ENCODE measurements around the gene RBM26. TPM values are rescaled to one million over a fixed set of nuclear protein-coding genes. Genes with fewer than 3 reads are reported as not detected.

RBM26 gene
- total RNA-seq, 1 experiment from 2014 or later: 65.7 TPM

DNA sequence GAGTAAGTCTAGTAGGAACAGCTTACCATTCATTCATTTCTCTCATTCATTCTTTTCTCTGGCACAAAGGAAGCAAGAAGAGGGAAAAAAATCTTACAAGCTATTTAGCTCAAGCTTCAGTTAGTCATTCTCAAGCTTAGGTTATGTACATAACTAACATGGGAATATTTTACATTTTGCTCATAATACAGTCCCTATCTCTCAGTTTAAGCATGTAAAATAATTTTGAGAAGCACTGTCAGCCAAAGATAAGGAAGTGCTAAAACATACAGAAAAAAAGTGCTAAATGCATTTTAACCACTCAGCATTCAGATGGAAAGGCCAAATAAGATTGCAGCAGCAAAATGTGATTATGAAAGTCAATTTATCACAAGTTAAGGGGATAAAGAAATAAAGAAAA, 7.9 kb downstream of the RBM26 start:
- peaks cover 26% of the 10 kb centered on the region for H3K9me3 ChIP-seq (ENCODE audit: low read depth, low read length, poor library complexity, severe bottlenecking)

DNA sequence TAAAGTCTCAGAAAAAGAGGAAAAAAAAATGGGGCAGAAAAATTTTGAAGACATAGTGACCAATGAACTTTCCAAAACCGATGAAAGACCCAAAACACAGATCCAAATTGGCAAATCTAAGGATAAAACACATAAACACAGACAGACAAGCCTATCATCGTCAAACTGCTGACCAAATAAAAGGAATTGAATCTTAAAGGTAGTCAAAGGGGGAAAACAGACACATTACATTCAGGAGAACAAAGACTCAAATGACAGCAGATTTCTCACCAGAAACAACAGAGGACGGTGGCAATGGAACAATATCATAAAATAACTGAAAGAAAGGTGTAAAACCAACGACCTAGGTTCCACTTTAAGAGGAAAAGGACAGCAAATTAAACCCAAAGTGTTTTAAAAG, 10.2 kb downstream of the RBM26 start:
- CTCF ChIA-PET: no interaction called here

More for the DNA sequence above, 7.9 kb downstream of the RBM26 start:
- no peak for DNase-seq (ENCODE audit: low spot score)
- Histone ChIP-seq H3K4me3 (ENCODE audit: low read depth, low read length, poor library complexity, severe bottlenecking) (no peak overlapping the region), H3K4me1 (ENCODE audit: insufficient read depth, low read length, poor library complexity, severe bottlenecking) (peaks cover 13% of the 10 kb centered on the region), H3K27me3 (replicated peaks; ENCODE audit: insufficient read depth, low read depth, low read length, poor library complexity) (no peaks in the 10 kb centered on the region), H3K36me3 (ENCODE audit: insufficient read depth, low read length, poor library complexity, severe bottlenecking) (peaks cover 43% of the 10 kb centered on the region), H3K27ac (ENCODE audit: low read depth, low read length, poor library complexity, severe bottlenecking) (no peak overlapping the region)
- CTCF ChIA-PET: no interaction called here
- POLR2A ChIA-PET (ENCODE audit: low non-redundant PET): no interaction called here
- intact Hi-C loops (cut with micrococcal nuclease; ENCODE audit: unreplicated experiment): no loop called here
- no TSS peak for BruUV-seq (replicated peaks)
- no peak for TF ChIP-seq EZH2 (IDR thresholded peaks at IDR 0.05; ENCODE audit: borderline replicate concordance, low read depth, low read length, poor library complexity, severe bottlenecking)
- TF ChIP-seq, protein P1, sequence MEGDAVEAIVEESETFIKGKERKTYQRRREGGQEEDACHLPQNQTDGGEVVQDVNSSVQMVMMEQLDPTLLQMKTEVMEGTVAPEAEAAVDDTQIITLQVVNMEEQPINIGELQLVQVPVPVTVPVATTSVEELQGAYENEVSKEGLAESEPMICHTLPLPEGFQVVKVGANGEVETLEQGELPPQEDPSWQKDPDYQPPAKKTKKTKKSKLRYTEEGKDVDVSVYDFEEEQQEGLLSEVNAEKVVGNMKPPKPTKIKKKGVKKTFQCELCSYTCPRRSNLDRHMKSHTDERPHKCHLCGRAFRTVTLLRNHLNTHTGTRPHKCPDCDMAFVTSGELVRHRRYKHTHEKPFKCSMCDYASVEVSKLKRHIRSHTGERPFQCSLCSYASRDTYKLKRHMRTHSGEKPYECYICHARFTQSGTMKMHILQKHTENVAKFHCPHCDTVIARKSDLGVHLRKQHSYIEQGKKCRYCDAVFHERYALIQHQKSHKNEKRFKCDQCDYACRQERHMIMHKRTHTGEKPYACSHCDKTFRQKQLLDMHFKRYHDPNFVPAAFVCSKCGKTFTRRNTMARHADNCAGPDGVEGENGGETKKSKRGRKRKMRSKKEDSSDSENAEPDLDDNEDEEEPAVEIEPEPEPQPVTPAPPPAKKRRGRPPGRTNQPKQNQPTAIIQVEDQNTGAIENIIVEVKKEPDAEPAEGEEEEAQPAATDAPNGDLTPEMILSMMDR (conservative IDR thresholded peaks at IDR 0.05; ENCODE audit: low read depth, low read length): no peak

DNA sequence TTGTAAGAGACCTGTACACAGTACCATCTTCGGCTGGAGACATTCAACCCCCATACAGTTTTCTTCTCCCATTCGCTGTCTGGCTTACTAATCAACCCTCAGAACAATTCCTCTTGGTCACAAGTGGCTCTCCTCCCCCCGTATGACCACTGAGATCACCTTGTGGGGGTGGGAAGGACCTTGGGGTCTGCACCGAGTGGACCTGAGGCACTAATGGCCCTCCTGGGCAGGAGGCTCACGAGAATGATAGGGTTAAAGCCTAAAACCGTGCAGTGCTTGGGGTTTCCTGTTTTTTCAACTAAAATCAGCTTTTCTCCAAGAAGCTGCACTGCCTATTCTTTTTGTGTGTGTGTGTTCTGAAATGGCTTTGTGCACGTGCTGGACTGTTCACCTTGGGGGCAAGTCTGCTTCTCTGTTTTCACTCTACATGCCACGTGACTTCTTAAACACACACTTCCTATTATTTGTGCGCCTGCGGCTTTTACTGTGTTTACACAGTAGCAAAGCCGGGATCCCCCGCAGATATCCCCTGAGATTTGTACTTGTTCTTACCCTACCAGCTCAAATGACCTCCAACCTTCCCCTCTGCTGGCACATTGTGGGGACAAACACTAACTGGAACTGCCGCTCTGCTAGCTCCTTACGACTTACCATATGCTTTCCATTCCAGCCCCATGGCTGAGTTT, 12.3 kb downstream of the RBM26 start:
- BruUV-seq (replicated peaks): no TSS peak
- H3K27me3 ChIP-seq (replicated peaks; ENCODE audit: insufficient read depth, low read depth, low read length, poor library complexity): no peaks in the 10 kb centered on the region
- intact Hi-C loops (cut with micrococcal nuclease; ENCODE audit: unreplicated experiment): loop anchor here (5.0 kb wide), 1 partner anchor 416 kb away; no protein-coding TSS in a partner anchor
- peaks cover 33% of the 10 kb centered on the region for H3K36me3 ChIP-seq (ENCODE audit: insufficient read depth, low read length, poor library complexity, severe bottlenecking)
- no peak overlapping the region for H3K27ac ChIP-seq (ENCODE audit: low read depth, low read length, poor library complexity, severe bottlenecking)
- POLR2A ChIA-PET (ENCODE audit: low non-redundant PET): no interaction called here
- H3K4me1 ChIP-seq (ENCODE audit: insufficient read depth, low read length, poor library complexity, severe bottlenecking): peaks cover 9% of the 10 kb centered on the region
- peaks cover 26% of the 10 kb centered on the region for H3K9me3 ChIP-seq (ENCODE audit: low read depth, low read length, poor library complexity, severe bottlenecking)
- H3K4me3 ChIP-seq (ENCODE audit: low read depth, low read length, poor library complexity, severe bottlenecking): no peak overlapping the region
- DNase-seq (ENCODE audit: low spot score): no peak
- CTCF ChIA-PET: no interaction called here
- TF ChIP-seq, protein P1 (conservative IDR thresholded peaks at IDR 0.05; ENCODE audit: low read depth, low read length): no peak
- TF ChIP-seq EZH2 (IDR thresholded peaks at IDR 0.05; ENCODE audit: borderline replicate concordance, low read depth, low read length, poor library complexity, severe bottlenecking): no peak

More for the DNA sequence above, 10.2 kb downstream of the RBM26 start:
- H3K27ac ChIP-seq (ENCODE audit: low read depth, low read length, poor library complexity, severe bottlenecking): no peak overlapping the region
- H3K4me1 ChIP-seq (ENCODE audit: insufficient read depth, low read length, poor library complexity, severe bottlenecking): peaks cover 9% of the 10 kb centered on the region
- DNase-seq (ENCODE audit: low spot score): no peak
- no peak for TF ChIP-seq EZH2 (IDR thresholded peaks at IDR 0.05; ENCODE audit: borderline replicate concordance, low read depth, low read length, poor library complexity, severe bottlenecking)
- TF ChIP-seq, protein P1 (conservative IDR thresholded peaks at IDR 0.05; ENCODE audit: low read depth, low read length): no peak
- BruUV-seq (replicated peaks): no TSS peak
- intact Hi-C loops (cut with micrococcal nuclease; ENCODE audit: unreplicated experiment): no loop called here
- no peaks in the 10 kb centered on the region for H3K27me3 ChIP-seq (replicated peaks; ENCODE audit: insufficient read depth, low read depth, low read length, poor library complexity)
- peaks cover 43% of the 10 kb centered on the region for H3K36me3 ChIP-seq (ENCODE audit: insufficient read depth, low read length, poor library complexity, severe bottlenecking)
- POLR2A ChIA-PET (ENCODE audit: low non-redundant PET): no interaction called here
- peaks cover 26% of the 10 kb centered on the region for H3K9me3 ChIP-seq (ENCODE audit: low read depth, low read length, poor library complexity, severe bottlenecking)
- H3K4me3 ChIP-seq (ENCODE audit: low read depth, low read length, poor library complexity, severe bottlenecking): no peak overlapping the region
